Right atrium auricular region (tissue), 2 donors: Measurements from ENCODE around the gene CACNA1B. TPM values are rescaled to one million over a fixed set of nuclear protein-coding genes. Genes with fewer than 3 reads are reported as not detected.

Experiments
- DNase-seq: peaks from one replicate; pipeline ENCODE4 v3.0.0-alpha.2; 2019; ENCODE audit warnings: low spot score
- H3K27ac ChIP-seq, 2 donors: fragments of 200-600 bp; sonication (generic); 1 replicate in 1 of 2; 2 replicates in 1 of 2; pipeline ENCODE4 v1.5.1; 2016 to 2019
- H3K27me3 ChIP-seq, 2 donors: fragments of 200-600 bp; sonication (generic); one replicate each; pipeline versions ENCODE4 v1.5.1 to v1.6.0; 2017 to 2019
- H3K36me3 ChIP-seq: fragments of 200-600 bp; sonication (generic); one replicate; pipeline ENCODE4 v1.5.1; 2016
- H3K4me1 ChIP-seq, 2 donors: fragments of 200-600 bp; sonication (generic); one replicate each; pipeline versions ENCODE4 v1.5.1 to v1.6.0; 2017 to 2019
- H3K4me3 ChIP-seq, 2 donors: fragments of 200-600 bp; sonication (generic); 1 replicate in 1 of 2; 2 replicates in 1 of 2; pipeline ENCODE4 v1.5.1; 2017 to 2019; ENCODE audit warnings: mild to moderate bottlenecking in 1 of 2, moderate library complexity in 1 of 2
- H3K9me3 ChIP-seq, 2 donors: fragments of 200-600 bp; sonication (generic); one replicate each; pipeline ENCODE4 v1.5.1; 2019
- total RNA-seq, 2 donors: library from RNA; depleted of rRNA; stranded (reverse); fragments of >200 nt; gene quantifications; one replicate each; pipeline ENCODE4 v1.1.0, GENCODE V29; 2016
- TF ChIP-seq, protein P1 (sequence below), 2 donors: fragments of 200-600 bp; sonication (generic); IDR thresholded peaks; one replicate each; pipeline ENCODE4 v1.5.1; 2019; ENCODE audit warnings: antibody characterized with exemption in 2 of 2

CACNA1B gene
- total RNA-seq, 2 donors from 2014 or later, result 0.04 to 0.41 TPM

DNA sequence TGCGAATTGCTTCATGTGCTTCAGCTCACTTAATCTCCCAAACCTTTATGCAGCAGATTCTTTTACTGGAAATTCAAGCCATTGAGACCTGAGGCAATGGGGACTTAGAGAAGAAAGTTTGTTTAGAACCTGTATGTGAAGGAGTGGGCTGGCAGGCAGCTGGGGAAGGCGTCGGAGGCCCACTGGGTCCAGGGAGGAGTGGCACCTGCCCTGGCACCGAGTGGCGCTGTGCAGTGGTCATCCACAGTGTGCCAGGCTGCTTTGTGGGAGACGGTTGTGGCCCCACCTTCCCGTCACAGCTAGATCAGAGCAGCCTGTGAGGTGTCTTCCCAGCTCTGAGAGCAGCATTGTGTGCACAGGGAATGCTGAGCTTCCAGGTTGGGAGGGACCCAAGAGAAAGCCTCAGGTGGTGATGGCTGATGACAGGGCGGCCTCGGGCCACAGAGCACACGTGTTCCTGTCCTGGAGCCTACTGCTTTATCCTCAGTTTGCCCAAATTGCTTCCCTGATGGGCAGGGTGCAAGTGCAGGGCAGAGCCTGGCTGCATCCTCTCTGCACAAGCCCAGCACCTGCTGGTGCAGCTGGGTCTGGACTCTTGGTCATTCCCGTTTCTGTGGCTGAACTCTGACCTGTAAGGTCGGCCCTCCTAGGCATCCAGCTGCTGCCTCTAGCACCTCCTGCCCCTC lies 175.2 kb downstream of the CACNA1B start:
- H3K9me3 ChIP-seq, result no peaks in the 10 kb centered on the region
- no peaks in the 10 kb centered on the region for H3K36me3 ChIP-seq
- H3K27me3 ChIP-seq, result no peaks in the 10 kb centered on the region
- DNase-seq, result no peak
- H3K4me3 ChIP-seq, result no peak overlapping the region
- TF ChIP-seq, protein P1, sequence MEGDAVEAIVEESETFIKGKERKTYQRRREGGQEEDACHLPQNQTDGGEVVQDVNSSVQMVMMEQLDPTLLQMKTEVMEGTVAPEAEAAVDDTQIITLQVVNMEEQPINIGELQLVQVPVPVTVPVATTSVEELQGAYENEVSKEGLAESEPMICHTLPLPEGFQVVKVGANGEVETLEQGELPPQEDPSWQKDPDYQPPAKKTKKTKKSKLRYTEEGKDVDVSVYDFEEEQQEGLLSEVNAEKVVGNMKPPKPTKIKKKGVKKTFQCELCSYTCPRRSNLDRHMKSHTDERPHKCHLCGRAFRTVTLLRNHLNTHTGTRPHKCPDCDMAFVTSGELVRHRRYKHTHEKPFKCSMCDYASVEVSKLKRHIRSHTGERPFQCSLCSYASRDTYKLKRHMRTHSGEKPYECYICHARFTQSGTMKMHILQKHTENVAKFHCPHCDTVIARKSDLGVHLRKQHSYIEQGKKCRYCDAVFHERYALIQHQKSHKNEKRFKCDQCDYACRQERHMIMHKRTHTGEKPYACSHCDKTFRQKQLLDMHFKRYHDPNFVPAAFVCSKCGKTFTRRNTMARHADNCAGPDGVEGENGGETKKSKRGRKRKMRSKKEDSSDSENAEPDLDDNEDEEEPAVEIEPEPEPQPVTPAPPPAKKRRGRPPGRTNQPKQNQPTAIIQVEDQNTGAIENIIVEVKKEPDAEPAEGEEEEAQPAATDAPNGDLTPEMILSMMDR (IDR thresholded peaks at IDR 0.05), result no peak
- H3K27ac ChIP-seq, result no peak overlapping the region
- H3K4me1 ChIP-seq, result no peaks in the 10 kb centered on the region

DNA sequence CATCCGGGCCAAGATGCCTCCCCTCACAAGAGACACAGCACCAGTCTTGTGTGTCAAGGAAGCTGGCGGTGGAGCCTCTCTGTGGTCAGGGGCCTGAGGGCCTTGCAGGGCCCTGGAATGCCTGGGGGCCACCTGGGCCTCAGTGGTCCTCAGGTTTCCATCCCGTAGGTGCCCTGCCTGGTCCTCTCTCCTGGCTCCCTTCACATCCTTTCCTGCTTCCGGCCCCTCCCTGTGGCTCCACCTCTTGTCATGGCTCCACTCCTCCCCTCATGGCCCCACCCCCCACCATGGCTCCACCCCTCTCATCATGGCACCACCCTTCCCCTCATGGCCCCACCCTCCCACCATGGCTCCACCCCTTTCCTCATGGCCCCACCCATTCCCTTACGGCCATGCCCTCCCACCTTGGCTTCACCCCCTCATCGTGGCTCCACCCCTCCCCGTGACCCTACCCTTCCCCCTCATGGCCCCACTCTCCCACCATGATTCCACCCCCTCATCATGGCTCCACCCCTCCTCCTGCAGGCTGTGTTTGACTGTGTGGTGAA lies 175.8 kb downstream of the CACNA1B start:
- no peaks in the 10 kb centered on the region for H3K4me1 ChIP-seq
- no peak overlapping the region for H3K4me3 ChIP-seq
- no peak for DNase-seq
- no peaks in the 10 kb centered on the region for H3K27me3 ChIP-seq
- no peaks in the 10 kb centered on the region for H3K36me3 ChIP-seq
- TF ChIP-seq, protein P1 (IDR thresholded peaks at IDR 0.05), result no peak
- no peaks in the 10 kb centered on the region for H3K9me3 ChIP-seq
- H3K27ac ChIP-seq, result no peak overlapping the region

DNA sequence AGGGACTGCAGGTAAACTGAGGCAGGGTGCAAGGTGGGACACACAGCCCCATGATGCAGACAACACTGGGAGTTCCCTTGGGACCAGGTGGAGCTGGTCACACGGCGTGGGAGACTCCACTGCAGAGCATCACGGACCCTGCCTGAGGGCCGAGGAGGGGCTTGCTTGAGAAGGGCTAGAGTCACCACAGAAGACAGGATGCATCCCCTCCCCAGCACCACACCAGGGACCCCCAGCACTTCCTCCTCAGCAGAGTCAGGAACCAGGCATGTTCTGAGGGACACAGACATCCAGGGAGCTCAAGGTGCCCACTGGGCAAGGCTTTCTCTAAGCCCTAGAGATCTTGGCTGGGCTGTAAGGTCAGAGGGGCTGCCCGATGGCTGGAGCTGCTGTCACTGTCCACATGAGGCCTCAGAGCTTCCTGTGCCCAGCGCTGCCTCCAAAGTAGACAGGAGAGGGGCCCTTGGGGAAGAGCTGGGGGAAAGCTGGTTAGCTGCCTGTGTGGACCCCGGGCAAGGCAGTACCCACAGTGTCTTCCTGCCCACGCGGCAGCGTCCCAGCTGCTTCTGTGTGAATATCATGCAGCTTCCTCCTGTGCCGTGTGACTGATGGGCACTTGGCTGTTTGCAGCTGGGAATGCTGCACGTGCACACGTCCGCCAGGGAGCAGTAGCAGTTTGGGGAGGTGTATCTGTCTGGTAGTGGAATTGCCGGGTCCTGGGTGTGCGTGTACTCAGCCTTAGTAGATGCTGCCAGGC lies 176.6 kb downstream of the CACNA1B start:
- Histone ChIP-seq H3K9me3 (no peaks in the 10 kb centered on the region), H3K36me3 (no peaks in the 10 kb centered on the region), H3K4me1 (no peaks in the 10 kb centered on the region), H3K27me3 (no peaks in the 10 kb centered on the region), H3K27ac (no peak overlapping the region), H3K4me3 (no peak overlapping the region)
- DNase-seq, result no peak
- TF ChIP-seq, protein P1 (IDR thresholded peaks at IDR 0.05), result no peak

DNA sequence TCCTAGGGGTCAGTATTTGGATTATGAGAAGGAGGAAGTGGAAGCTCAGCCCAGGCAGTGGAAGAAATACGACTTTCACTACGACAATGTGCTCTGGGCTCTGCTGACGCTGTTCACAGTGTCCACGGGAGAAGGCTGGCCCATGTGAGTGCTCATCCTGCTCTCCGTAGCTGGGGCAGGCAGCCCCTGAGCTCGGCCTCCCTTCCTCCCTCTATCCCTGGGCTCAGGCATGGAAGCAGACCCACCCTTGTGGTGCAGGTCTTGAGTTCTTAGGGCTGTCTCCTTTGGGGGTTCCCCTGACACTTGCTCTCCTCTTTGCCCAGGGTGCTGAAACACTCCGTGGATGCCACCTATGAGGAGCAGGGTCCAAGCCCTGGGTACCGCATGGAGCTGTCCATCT lies 180.1 kb downstream of the CACNA1B start:
- TF ChIP-seq, protein P1 (IDR thresholded peaks at IDR 0.05), result no peak
- Histone ChIP-seq H3K4me1 (no peaks in the 10 kb centered on the region), H3K27me3 (no peaks in the 10 kb centered on the region), H3K27ac (no peak overlapping the region), H3K9me3 (no peaks in the 10 kb centered on the region), H3K36me3 (no peaks in the 10 kb centered on the region), H3K4me3 (no peak overlapping the region)
- DNase-seq, result no peak

DNA sequence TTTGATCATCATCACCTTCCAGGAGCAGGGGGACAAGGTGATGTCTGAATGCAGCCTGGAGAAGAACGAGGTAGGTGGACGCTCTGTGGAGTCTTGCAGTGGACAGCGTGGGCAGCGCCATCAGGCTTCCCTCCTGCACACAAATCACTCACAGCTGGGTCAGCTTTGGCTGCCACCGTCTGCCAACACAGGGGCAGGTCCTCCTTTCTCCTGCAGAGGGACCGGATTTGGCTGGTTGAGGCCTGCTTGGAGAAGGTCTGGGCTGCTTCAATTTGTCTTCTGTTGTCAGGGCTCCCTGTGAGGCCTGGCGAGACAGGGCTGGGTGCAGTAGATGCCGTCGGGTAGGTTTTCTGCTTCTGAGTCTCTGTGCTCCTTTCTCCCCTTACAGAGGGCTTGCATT lies 180.6 kb downstream of the CACNA1B start:
- Histone ChIP-seq H3K4me1 (no peaks in the 10 kb centered on the region), H3K4me3 (no peak overlapping the region), H3K27ac (no peak overlapping the region), H3K27me3 (no peaks in the 10 kb centered on the region), H3K36me3 (no peaks in the 10 kb centered on the region), H3K9me3 (no peaks in the 10 kb centered on the region)
- TF ChIP-seq, protein P1 (IDR thresholded peaks at IDR 0.05), result no peak
- DNase-seq, result no peak
